Measurements from ENCODE around the gene ANO10.

- TF ChIP-seq CTCF (IDR thresholded peaks at IDR 0.05; ENCODE audit: insufficient read depth, low read depth, low read length) (no peak), EZH2 (IDR thresholded peaks at IDR 0.05; ENCODE audit: insufficient read depth, low read length) (no peak)
Observed at GRCh38 chr3:43580181-43580580, 41.6 kb downstream of the ANO10 start.
